Measurements from ENCODE around the gene ALG6. TPM values are rescaled to one million over a fixed set of nuclear protein-coding genes. Genes with fewer than 3 reads are reported as not detected.
"Not testable (repeated sequence)": the region's sequence is repeated elsewhere in the genome, so short reads cannot be mapped to it uniquely, and the experiment has no call there.

Gene ALG6
- total RNA-seq, 1 experiment from 2014 or later, result 101 TPM

DNA sequence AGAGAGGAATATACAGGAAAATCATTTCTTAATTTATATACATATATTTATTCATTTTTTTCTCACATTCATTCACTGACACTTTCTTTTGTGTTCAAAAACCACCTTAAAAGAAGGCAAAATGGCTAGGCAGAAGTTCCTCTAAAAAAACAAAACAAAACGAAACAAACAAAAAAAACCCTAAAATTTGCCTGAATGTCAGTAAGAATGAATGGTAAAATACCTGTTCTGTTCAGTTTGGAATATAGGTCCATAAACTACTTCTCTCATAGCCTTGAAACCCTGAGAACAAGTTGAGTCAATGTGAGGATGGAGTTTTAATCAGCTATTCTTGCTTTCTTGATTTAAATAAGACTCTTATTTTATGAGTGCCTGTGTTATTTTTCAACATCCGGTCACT, 14.7 kb upstream of the ALG6 start:
- no peak overlapping the region for H3K27ac ChIP-seq (ENCODE audit: low read length)
- H3K9ac ChIP-seq (ENCODE audit: low read length), result no peak overlapping the region
- H3K9me3 ChIP-seq (ENCODE audit: low read length), result no peaks in the 10 kb centered on the region
- H3K9me2 ChIP-seq (replicated peaks; ENCODE audit: insufficient read depth, low read length), result no peaks in the 10 kb centered on the region
- DNase-seq, result no peak
- no peak overlapping the region for H3K4me2 ChIP-seq (ENCODE audit: low read depth, low read length, poor library complexity, severe bottlenecking)
- no peaks in the 10 kb centered on the region for H3K36me3 ChIP-seq (ENCODE audit: insufficient read depth, low read length)
- no peaks in the 10 kb centered on the region for H3K4me1 ChIP-seq (ENCODE audit: low read length)
- H2AFZ ChIP-seq (ENCODE audit: low read length), result no peak overlapping the region
- H3K79me2 ChIP-seq (ENCODE audit: low read length), result no peaks in the 10 kb centered on the region
- no peak overlapping the region for H3K4me3 ChIP-seq (ENCODE audit: low read length)
- H4K20me1 ChIP-seq (ENCODE audit: insufficient read depth, low read depth, low read length), result no peaks in the 10 kb centered on the region
- no peaks in the 10 kb centered on the region for H3K27me3 ChIP-seq (ENCODE audit: low read length)

GRCh38 chr1:63356234-63356633, 11.2 kb upstream of the ALG6 start:
- not testable (repeated sequence) for H3K27ac ChIP-seq (ENCODE audit: low read length); H3K9me2 ChIP-seq (replicated peaks; ENCODE audit: insufficient read depth, low read length); H3K27me3 ChIP-seq (ENCODE audit: low read length); H3K9ac ChIP-seq (ENCODE audit: low read length); H3K4me3 ChIP-seq (ENCODE audit: low read length); H4K20me1 ChIP-seq (ENCODE audit: insufficient read depth, low read depth, low read length); H2AFZ ChIP-seq (ENCODE audit: low read length); H3K4me1 ChIP-seq (ENCODE audit: low read length); H3K9me3 ChIP-seq (ENCODE audit: low read length); H3K79me2 ChIP-seq (ENCODE audit: low read length); H3K36me3 ChIP-seq (ENCODE audit: insufficient read depth, low read length); H3K4me2 ChIP-seq (ENCODE audit: low read depth, low read length, poor library complexity, severe bottlenecking)
- peak; percentile 6 for DNase-seq

GRCh38 chr1:63359561-63359960, 7.9 kb upstream of the ALG6 start:
- Histone ChIP-seq H3K79me2 (ENCODE audit: low read length) (no peaks in the 10 kb centered on the region), H3K4me3 (ENCODE audit: low read length) (no peak overlapping the region), H3K9me2 (replicated peaks; ENCODE audit: insufficient read depth, low read length) (no peaks in the 10 kb centered on the region), H3K9ac (ENCODE audit: low read length) (no peak overlapping the region), H3K9me3 (ENCODE audit: low read length) (no peaks in the 10 kb centered on the region), H3K27me3 (ENCODE audit: low read length) (no peaks in the 10 kb centered on the region), H3K4me2 (ENCODE audit: low read depth, low read length, poor library complexity, severe bottlenecking) (no peak overlapping the region), H3K27ac (ENCODE audit: low read length) (no peak overlapping the region), H3K4me1 (ENCODE audit: low read length) (peaks cover 1% of the 10 kb centered on the region; the same call in 1 of the 2 replicates), H4K20me1 (ENCODE audit: insufficient read depth, low read depth, low read length) (no peaks in the 10 kb centered on the region), H3K36me3 (ENCODE audit: insufficient read depth, low read length) (no peaks in the 10 kb centered on the region), H2AFZ (ENCODE audit: low read length) (no peak overlapping the region)
- no peak for DNase-seq

GRCh38 chr1:63362073-63362472, 5.4 kb upstream of the ALG6 start:
- no peaks in the 10 kb centered on the region for H3K9me3 ChIP-seq (ENCODE audit: low read length)
- H3K36me3 ChIP-seq (ENCODE audit: insufficient read depth, low read length), result no peaks in the 10 kb centered on the region
- H3K9me2 ChIP-seq (replicated peaks; ENCODE audit: insufficient read depth, low read length), result no peaks in the 10 kb centered on the region
- DNase-seq, result no peak
- H3K4me1 ChIP-seq (ENCODE audit: low read length), result peaks cover 12% of the 10 kb centered on the region
- no peak overlapping the region for H3K9ac ChIP-seq (ENCODE audit: low read length)
- H3K27me3 ChIP-seq (ENCODE audit: low read length), result no peaks in the 10 kb centered on the region
- H4K20me1 ChIP-seq (ENCODE audit: insufficient read depth, low read depth, low read length), result no peaks in the 10 kb centered on the region
- H3K4me3 ChIP-seq (ENCODE audit: low read length), result no peak overlapping the region
- no peak overlapping the region for H2AFZ ChIP-seq (ENCODE audit: low read length)
- H3K4me2 ChIP-seq (ENCODE audit: low read depth, low read length, poor library complexity, severe bottlenecking), result no peak overlapping the region
- H3K79me2 ChIP-seq (ENCODE audit: low read length), result no peaks in the 10 kb centered on the region
- no peak overlapping the region for H3K27ac ChIP-seq (ENCODE audit: low read length)

GRCh38 chr1:63362578-63362977, 4.8 kb upstream of the ALG6 start:
- Histone ChIP-seq H3K4me2 (ENCODE audit: low read depth, low read length, poor library complexity, severe bottlenecking) (no peak overlapping the region), H3K4me3 (ENCODE audit: low read length) (no peak overlapping the region), H2AFZ (ENCODE audit: low read length) (no peak overlapping the region), H3K27me3 (ENCODE audit: low read length) (no peaks in the 10 kb centered on the region), H3K9me2 (replicated peaks; ENCODE audit: insufficient read depth, low read length) (no peaks in the 10 kb centered on the region), H3K27ac (ENCODE audit: low read length) (no peak overlapping the region), H3K9me3 (ENCODE audit: low read length) (no peaks in the 10 kb centered on the region), H3K9ac (ENCODE audit: low read length) (no peak overlapping the region), H3K79me2 (ENCODE audit: low read length) (peaks cover under 1% of the 10 kb centered on the region; the same call in 1 of the 2 replicates), H4K20me1 (ENCODE audit: insufficient read depth, low read depth, low read length) (no peaks in the 10 kb centered on the region), H3K4me1 (ENCODE audit: low read length) (peaks cover 14% of the 10 kb centered on the region), H3K36me3 (ENCODE audit: insufficient read depth, low read length) (no peaks in the 10 kb centered on the region)
- peak; percentile 51 for DNase-seq

- Histone ChIP-seq H3K27me3 (ENCODE audit: low read length) (no peaks in the 10 kb centered on the region), H3K9me2 (replicated peaks; ENCODE audit: insufficient read depth, low read length) (no peaks in the 10 kb centered on the region), H2AFZ (ENCODE audit: low read length) (no peak overlapping the region), H3K4me1 (ENCODE audit: low read length) (peaks cover 14% of the 10 kb centered on the region), H4K20me1 (ENCODE audit: insufficient read depth, low read depth, low read length) (no peaks in the 10 kb centered on the region), H3K79me2 (ENCODE audit: low read length) (peaks cover 5% of the 10 kb centered on the region), H3K9me3 (ENCODE audit: low read length) (no peaks in the 10 kb centered on the region), H3K27ac (ENCODE audit: low read length) (no peak overlapping the region), H3K9ac (ENCODE audit: low read length) (no peak overlapping the region), H3K36me3 (ENCODE audit: insufficient read depth, low read length) (no peaks in the 10 kb centered on the region), H3K4me2 (ENCODE audit: low read depth, low read length, poor library complexity, severe bottlenecking) (no peak overlapping the region), H3K4me3 (ENCODE audit: low read length) (no peak overlapping the region)
- DNase-seq, result no peak
Observed at GRCh38 chr1:63363014-63363413, 4.4 kb upstream of the ALG6 start.

DNA sequence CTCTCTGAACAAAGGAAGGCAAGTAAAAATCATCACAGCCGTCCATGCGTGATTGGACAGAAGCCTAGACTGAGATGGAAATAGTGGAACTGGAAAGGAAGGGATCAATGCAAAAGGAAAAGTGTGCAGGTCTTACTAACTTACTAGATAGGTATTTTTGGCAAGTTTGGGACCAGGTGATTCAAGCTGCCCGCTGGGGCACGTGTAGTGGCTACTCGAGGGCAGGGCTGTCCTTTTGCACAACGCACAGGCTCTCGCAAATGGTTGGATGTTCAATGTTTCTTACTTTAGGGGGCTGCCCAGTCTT, 566 bp upstream of the ALG6 start:
- peaks cover 26% of the 10 kb centered on the region for H3K4me1 ChIP-seq (ENCODE audit: low read length)
- H3K27ac ChIP-seq (ENCODE audit: low read length), result no peak overlapping the region
- peaks cover 40% of the 10 kb centered on the region for H3K79me2 ChIP-seq (ENCODE audit: low read length)
- peaks cover 16% of the 10 kb centered on the region; the same call in 1 of the 2 replicates for H3K36me3 ChIP-seq (ENCODE audit: insufficient read depth, low read length)
- no peaks in the 10 kb centered on the region for H3K27me3 ChIP-seq (ENCODE audit: low read length)
- peak overlapping the region; percentile 89 for H2AFZ ChIP-seq (ENCODE audit: low read length)
- peak overlapping the region; percentile 92 for H3K9ac ChIP-seq (ENCODE audit: low read length)
- peak overlapping the region; percentile 99 for H3K4me3 ChIP-seq (ENCODE audit: low read length)
- no peaks in the 10 kb centered on the region for H3K9me2 ChIP-seq (replicated peaks; ENCODE audit: insufficient read depth, low read length)
- H3K4me2 ChIP-seq (ENCODE audit: low read depth, low read length, poor library complexity, severe bottlenecking), result peak overlapping the region; percentile 92
- H3K9me3 ChIP-seq (ENCODE audit: low read length), result no peaks in the 10 kb centered on the region
- no peaks in the 10 kb centered on the region for H4K20me1 ChIP-seq (ENCODE audit: insufficient read depth, low read depth, low read length)
- no peak for DNase-seq

DNA sequence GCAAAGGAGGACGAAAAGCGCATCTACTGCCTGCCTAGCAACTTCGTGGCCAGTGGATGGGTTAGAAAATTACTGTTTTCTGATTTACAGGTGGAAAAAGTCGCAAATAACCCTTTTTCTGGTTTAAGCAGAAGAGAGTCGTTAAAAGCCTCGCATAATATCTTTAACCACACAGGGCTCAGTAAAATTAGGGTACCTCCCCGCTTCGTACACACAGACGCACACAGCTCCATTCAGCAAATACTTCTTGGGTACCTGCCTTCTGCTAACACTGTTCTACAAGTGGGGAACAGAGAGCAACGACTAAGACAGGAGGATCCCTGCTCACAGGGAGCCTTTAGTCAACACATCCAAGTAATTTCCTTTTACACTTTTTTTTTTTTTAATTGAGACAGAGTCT, 704 bp downstream of the ALG6 start:
- Histone ChIP-seq H3K36me3 (ENCODE audit: insufficient read depth, low read length) (peaks cover 24% of the 10 kb centered on the region; the same call in 1 of the 2 replicates), H3K27ac (ENCODE audit: low read length) (peak overlapping the region; percentile 40), H3K9ac (ENCODE audit: low read length) (peak overlapping the region; percentile 92), H3K4me3 (ENCODE audit: low read length) (peak overlapping the region; percentile 99), H2AFZ (ENCODE audit: low read length) (peak overlapping the region; percentile 89), H3K9me3 (ENCODE audit: low read length) (no peaks in the 10 kb centered on the region), H3K27me3 (ENCODE audit: low read length) (no peaks in the 10 kb centered on the region), H3K4me2 (ENCODE audit: low read depth, low read length, poor library complexity, severe bottlenecking) (peak overlapping the region; percentile 92), H3K4me1 (ENCODE audit: low read length) (peaks cover 29% of the 10 kb centered on the region), H4K20me1 (ENCODE audit: insufficient read depth, low read depth, low read length) (no peaks in the 10 kb centered on the region), H3K9me2 (replicated peaks; ENCODE audit: insufficient read depth, low read length) (no peaks in the 10 kb centered on the region), H3K79me2 (ENCODE audit: low read length) (peaks cover 45% of the 10 kb centered on the region)
- peak; percentile 67 for DNase-seq

GRCh38 chr1:63379583-63379982, 12.2 kb downstream of the ALG6 start:
- DNase-seq, result no peak
- Histone ChIP-seq H3K27me3 (ENCODE audit: low read length) (no peaks in the 10 kb centered on the region), H3K4me2 (ENCODE audit: low read depth, low read length, poor library complexity, severe bottlenecking) (no peak overlapping the region), H3K79me2 (ENCODE audit: low read length) (peaks cover 79% of the 10 kb centered on the region), H3K9ac (ENCODE audit: low read length) (no peak overlapping the region), H3K36me3 (ENCODE audit: insufficient read depth, low read length) (peaks cover 42% of the 10 kb centered on the region), H3K9me3 (ENCODE audit: low read length) (no peaks in the 10 kb centered on the region), H4K20me1 (ENCODE audit: insufficient read depth, low read depth, low read length) (no peaks in the 10 kb centered on the region), H3K9me2 (replicated peaks; ENCODE audit: insufficient read depth, low read length) (no peaks in the 10 kb centered on the region), H2AFZ (ENCODE audit: low read length) (no peak overlapping the region), H3K4me3 (ENCODE audit: low read length) (no peak overlapping the region), H3K27ac (ENCODE audit: low read length) (no peak overlapping the region), H3K4me1 (ENCODE audit: low read length) (no peaks in the 10 kb centered on the region)

All from Karpas-422 (cell line).